Chondrocyte (in vitro differentiated cells): ENCODE results near the gene OR10A6. TPM values are rescaled to one million over a fixed set of nuclear protein-coding genes. Genes with fewer than 3 reads are reported as not detected.

ENCODE experiments used
- DNase-seq: peaks from one replicate; pipeline ENCODE4 v3.0.0; 2021; ENCODE audit warnings: mixed read lengths, low spot score
- H3K27ac Mint-ChIP-seq: one replicate; pipeline ENCODE4 v1.8.0; 2021; ENCODE audit warnings: mild to moderate bottlenecking, moderate library complexity, mixed read lengths; ENCODE audit not compliant: unreplicated experiment
- H3K27me3 Mint-ChIP-seq: 2 replicates; pipeline ENCODE4 v1.8.0; 2021; ENCODE audit warnings: low read depth, mixed read lengths
- H3K36me3 Mint-ChIP-seq: 2 replicates; pipeline ENCODE4 v1.8.0; 2021; ENCODE audit warnings: low read depth, mixed read lengths
- H3K4me1 Mint-ChIP-seq: 2 replicates; pipeline ENCODE4 v1.8.0; 2021; ENCODE audit warnings: low read depth, mild to moderate bottlenecking, mixed read lengths
- H3K4me3 Mint-ChIP-seq: one replicate; pipeline ENCODE4 v1.8.0; 2021; ENCODE audit warnings: mild to moderate bottlenecking, moderate library complexity, mixed read lengths; ENCODE audit not compliant: unreplicated experiment
- H3K9me3 Mint-ChIP-seq: 2 replicates; pipeline ENCODE4 v1.8.0; 2021; ENCODE audit warnings: low read depth, mixed read lengths
- total RNA-seq: library from RNA; stranded (reverse); gene quantifications from 3 replicates; pipeline ENCODE4 v1.2.1, GENCODE V29; 2021
- TF ChIP-seq, protein P1 (sequence below): fragments of 200-600 bp; sonication (generic); IDR thresholded peaks from 2 replicates; pipeline ENCODE4 v1.5.0; 2021; ENCODE audit warnings: antibody characterized with exemption, mild to moderate bottlenecking, moderate library complexity

The OR10A6 gene
- total RNA-seq, 1 donor from 2014 or later = not detected

DNA sequence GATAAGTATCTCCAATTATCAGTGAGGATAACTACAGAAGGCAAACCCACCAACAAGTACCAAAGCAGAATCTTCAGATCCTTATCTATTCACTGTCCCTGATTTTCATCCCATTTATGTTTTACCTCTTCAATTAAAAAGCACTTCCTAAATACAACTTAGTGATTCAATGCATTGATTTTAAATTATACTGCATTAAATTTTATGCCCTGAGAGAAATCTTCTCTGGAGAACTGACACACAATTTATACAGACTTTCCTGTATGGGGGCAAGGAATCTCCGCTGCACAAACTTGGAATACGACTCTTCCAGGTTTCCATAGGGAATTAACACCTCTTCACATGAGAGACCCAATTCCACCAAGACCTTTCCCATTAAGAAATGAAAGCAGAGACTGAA lies 10.5 kb upstream of the OR10A6 start, which contains the start of gene OR10A3:
Gene OR10A3 (minus strand): TSS at position 101 of the 400 bp plus-strand sequence. CDS start 2,188 bp downstream, outside the sequence.
- TF ChIP-seq, protein P1, sequence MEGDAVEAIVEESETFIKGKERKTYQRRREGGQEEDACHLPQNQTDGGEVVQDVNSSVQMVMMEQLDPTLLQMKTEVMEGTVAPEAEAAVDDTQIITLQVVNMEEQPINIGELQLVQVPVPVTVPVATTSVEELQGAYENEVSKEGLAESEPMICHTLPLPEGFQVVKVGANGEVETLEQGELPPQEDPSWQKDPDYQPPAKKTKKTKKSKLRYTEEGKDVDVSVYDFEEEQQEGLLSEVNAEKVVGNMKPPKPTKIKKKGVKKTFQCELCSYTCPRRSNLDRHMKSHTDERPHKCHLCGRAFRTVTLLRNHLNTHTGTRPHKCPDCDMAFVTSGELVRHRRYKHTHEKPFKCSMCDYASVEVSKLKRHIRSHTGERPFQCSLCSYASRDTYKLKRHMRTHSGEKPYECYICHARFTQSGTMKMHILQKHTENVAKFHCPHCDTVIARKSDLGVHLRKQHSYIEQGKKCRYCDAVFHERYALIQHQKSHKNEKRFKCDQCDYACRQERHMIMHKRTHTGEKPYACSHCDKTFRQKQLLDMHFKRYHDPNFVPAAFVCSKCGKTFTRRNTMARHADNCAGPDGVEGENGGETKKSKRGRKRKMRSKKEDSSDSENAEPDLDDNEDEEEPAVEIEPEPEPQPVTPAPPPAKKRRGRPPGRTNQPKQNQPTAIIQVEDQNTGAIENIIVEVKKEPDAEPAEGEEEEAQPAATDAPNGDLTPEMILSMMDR = no peak
- Mint-ChIP-seq H3K4me3 (no peak within 1 kb of the TSS), H3K9me3 (peaks cover 23% of the 10 kb centered on the region), H3K36me3 (peaks cover 2% of the 10 kb centered on the region), H3K4me1 (no peaks in the 10 kb centered on the region), H3K27me3 (peaks cover 7% of the 10 kb centered on the region), H3K27ac (no peak within 1 kb of the TSS)
- no peak for DNase-seq

DNA sequence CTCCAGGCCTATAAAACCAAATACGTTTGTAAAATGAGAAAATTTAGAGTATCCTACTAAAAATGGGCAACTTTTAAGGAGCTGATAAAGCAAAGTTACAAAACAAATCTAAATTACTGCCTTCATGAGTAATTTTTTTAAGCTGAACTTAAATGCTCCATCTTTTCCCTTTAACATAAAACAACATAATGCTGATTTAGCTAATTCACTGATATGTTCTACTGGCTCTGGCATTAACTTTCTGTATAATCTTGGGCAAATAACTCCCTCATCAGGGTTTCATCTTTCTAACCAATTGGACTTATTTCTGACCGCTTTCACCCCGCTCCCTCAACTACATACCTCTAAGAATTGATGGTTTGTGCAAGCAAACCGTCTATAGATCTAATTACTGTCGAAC lies 10.1 kb upstream of the OR10A6 start:
- Mint-ChIP-seq H3K36me3 (peaks cover 2% of the 10 kb centered on the region), H3K9me3 (peaks cover 23% of the 10 kb centered on the region), H3K4me3 (no peak overlapping the region), H3K27me3 (peaks cover 7% of the 10 kb centered on the region), H3K27ac (no peak overlapping the region), H3K4me1 (no peaks in the 10 kb centered on the region)
- DNase-seq = no peak
- TF ChIP-seq, protein P1 = no peak

- DNase-seq = no peak
- no peak overlapping the region for H3K4me3 Mint-ChIP-seq
- H3K27me3 Mint-ChIP-seq = peaks cover 14% of the 10 kb centered on the region
- no peaks in the 10 kb centered on the region for H3K4me1 Mint-ChIP-seq
- H3K27ac Mint-ChIP-seq = no peak overlapping the region
- peaks cover 2% of the 10 kb centered on the region for H3K36me3 Mint-ChIP-seq
- TF ChIP-seq, protein P1 = no peak
- H3K9me3 Mint-ChIP-seq = peaks cover 16% of the 10 kb centered on the region
These were observed 5.5 kb upstream of the OR10A6 start for GRCh38 chr11:7936615-7937014.

GRCh38 chr11:7927635-7928034 lies 3.4 kb downstream of the OR10A6 start:
- DNase-seq = no peak
- TF ChIP-seq, protein P1 = no peak
- H3K4me3 Mint-ChIP-seq = no peak overlapping the region

GRCh38 chr11:7924536-7924935 lies 6.5 kb downstream of the OR10A6 start:
- Mint-ChIP-seq H3K4me1 (no peaks in the 10 kb centered on the region), H3K27ac (no peak overlapping the region), H3K27me3 (peaks cover 4% of the 10 kb centered on the region), H3K9me3 (no peaks in the 10 kb centered on the region), H3K4me3 (no peak overlapping the region), H3K36me3 (peaks cover 4% of the 10 kb centered on the region)
- DNase-seq = no peak
- TF ChIP-seq, protein P1 = no peak

More at GRCh38 chr11:7927635-7928034, 3.4 kb downstream of the OR10A6 start:
- H3K27me3 Mint-ChIP-seq = peaks cover 12% of the 10 kb centered on the region
- H3K36me3 Mint-ChIP-seq = peaks cover 6% of the 10 kb centered on the region
- peaks cover 6% of the 10 kb centered on the region for H3K9me3 Mint-ChIP-seq
- no peak overlapping the region for H3K27ac Mint-ChIP-seq
- H3K4me1 Mint-ChIP-seq = no peaks in the 10 kb centered on the region
